HG03060 (cell line): ENCODE results near the gene CACNA1H.
"Not testable (repeated sequence)": the region's sequence is repeated elsewhere in the genome, so short reads cannot be mapped to it uniquely, and the experiment has no call there.

Experiments
- ATAC-seq: cut with Tn5 transposase; IDR thresholded peaks from one replicate; pipeline ENCODE4 v1.9.1; 2021; ENCODE audit warnings: low read depth, moderate number of reproducible peaks; ENCODE audit not compliant: unreplicated experiment

CACNA1H gene

GRCh38 chr16:1221628-1222552 lies 69.0 kb downstream of the CACNA1H start:
- ATAC-seq = no peak

DNA sequence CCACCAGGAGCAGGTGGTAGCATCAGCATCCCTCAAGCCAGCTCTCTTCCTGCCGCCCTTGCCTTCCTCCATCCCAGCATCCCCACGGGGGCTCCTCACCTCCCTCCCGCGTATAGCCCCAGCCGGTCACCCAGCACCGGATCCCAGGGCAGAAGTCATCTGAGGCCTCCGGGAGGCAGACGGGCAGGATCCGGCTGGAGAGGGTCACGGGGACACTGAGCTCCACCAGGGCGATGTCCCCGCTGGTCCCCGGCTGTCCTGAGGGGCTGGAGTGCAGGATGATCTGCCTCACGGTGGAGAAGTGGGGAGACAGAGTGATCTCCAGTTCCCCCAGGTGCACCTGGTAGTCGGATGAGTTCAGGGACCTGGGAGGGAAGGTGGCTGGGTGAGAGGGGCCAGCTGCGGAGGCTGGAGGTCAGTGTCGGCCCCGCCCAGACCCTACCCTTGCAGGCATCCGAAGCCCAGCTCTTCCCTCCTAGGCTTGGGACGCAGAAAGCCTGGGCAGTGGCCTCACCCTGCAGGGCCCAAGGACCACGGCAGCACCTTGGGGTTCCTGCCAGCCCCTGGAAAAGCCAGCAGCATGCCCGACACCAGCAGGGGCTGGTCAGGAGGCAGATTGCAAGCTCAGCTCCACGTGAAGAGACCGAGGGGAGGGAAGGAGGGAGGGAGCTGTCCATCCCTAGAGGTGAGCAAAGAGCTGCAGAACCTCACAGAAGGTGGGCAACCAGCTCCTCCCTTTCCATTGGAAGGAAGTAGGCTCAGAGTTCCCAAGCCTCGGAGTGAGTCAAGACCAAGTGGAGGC lies 69.8 kb downstream of the CACNA1H start:
- no peak for ATAC-seq

DNA sequence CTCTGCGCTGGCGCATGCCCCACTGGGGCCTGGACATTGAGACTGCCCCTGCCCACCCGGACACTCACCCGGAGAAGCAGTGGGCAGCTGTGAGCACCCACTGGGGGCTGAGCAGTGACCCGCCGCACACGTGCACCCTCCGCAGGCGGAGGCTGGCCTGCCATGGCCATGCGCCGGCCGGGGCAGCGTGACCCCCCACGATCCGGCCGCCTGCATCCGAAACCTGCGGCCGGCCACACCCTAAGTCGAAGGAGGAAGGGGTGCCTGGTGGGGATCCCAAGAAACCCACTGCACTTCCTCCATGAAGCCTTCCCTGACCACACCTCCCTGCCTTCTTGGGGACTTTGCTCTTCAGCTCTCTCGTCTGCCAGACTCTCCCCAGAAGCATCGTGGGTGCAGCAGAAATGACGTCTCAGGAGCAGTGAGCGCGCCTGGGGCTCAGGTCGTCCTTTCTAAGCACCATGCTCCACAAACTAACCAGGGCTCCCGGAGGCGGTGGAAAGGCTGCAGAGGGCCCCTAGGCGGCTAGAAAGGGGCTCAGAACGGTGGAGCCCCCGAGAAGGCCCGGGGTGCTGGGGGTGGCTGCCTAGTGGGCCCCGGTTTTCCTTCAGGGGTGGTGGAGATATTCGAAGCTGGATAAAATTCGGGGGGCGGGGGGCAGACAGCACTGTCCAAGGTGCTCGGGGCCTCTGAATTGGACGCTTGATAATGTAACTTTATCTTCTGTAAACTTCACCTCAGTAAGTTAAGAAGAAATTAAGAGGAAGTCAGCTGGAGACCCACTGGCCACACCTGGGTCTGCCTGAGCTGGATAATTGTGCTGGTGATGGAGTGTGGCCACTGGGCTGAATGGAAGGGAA lies 70.7 kb downstream of the CACNA1H start:
- no peak for ATAC-seq

GRCh38 chr16:1224558-1224957 lies 71.7 kb downstream of the CACNA1H start:
- ATAC-seq = no peak

- no peak for ATAC-seq
Observed at GRCh38 chr16:1225051-1225451, 72.1 kb downstream of the CACNA1H start, which contains the start of gene TPSG1. TSS of gene TPSG1 (minus strand) at chr16:1225268. CDS start at chr16:1225252, 16 bp downstream.

- not testable (repeated sequence) for ATAC-seq
Observed at GRCh38 chr16:1225728-1226311, 72.9 kb downstream of the CACNA1H start.

DNA sequence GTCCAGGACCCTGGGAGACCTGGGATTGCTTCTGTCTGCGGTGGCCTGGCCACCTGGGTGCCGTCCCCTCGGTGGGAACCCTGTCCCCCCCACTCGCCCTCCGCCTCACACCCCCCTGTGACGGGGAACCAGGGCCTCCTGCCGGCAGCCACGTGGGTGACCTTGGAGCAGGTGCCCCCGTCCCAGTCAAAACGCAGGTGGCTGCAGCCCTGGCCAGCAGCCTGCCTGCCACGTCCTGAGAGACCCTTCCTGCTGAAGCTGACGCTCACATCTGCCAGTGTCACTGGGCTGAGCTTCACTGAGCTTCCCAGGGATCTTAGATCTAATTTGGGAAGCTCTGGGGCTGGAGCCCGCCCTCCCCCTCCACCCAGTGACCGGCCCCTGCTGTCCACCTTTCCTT lies 73.8 kb downstream of the CACNA1H start:
- not testable (repeated sequence) for ATAC-seq

DNA sequence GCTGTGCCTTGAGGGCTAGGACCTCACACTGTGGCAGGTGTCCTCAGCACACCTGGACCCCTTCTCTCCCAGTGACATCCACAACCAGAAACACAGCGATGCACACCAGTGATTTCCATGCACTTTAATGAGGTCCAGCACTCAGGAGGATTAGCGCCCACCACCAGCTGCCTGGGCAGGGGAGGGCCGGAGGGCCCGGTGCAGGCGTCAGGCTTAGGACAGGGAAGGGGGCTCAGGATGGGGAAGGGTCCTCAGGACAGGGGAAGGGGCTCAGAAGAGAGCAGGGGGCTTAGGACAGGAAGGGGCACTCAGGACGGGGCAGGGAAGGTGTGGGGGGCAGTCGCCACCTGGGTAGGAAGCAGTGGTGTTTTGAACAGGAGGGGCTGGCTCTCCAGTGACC lies 75.3 kb downstream of the CACNA1H start:
- ATAC-seq = not testable (repeated sequence)

- not testable (repeated sequence) for ATAC-seq
Observed at GRCh38 chr16:1229476-1229875, 76.6 kb downstream of the CACNA1H start.

DNA sequence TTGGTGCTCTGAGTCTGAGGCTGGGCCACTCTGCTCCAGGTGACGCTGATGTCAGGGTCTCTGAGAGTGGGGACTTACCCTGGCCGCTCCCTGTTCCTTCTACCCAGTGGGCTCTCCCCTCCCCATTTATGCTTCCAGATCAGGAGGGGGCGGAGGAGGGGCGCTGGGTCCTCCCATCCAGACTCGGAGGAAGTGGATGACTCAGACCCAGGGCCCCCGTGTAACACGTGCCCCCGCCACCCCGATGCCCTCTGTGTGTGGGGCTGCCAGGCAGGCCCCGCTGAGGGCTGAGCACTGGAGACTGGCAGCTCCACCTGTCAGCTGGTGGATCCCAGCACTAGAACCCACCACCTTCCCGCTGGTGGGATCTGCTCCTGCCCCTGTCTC lies 77.2 kb downstream of the CACNA1H start, which contains the start of gene TPSB2:
TPSB2 (minus strand) TSS at position 101 of the 387 bp plus-strand sequence. CDS start 233 bp downstream, outside the sequence.
- not testable (repeated sequence) for ATAC-seq

- ATAC-seq = not testable (repeated sequence)
Observed at GRCh38 chr16:1230471-1231212, 77.7 kb downstream of the CACNA1H start.

DNA sequence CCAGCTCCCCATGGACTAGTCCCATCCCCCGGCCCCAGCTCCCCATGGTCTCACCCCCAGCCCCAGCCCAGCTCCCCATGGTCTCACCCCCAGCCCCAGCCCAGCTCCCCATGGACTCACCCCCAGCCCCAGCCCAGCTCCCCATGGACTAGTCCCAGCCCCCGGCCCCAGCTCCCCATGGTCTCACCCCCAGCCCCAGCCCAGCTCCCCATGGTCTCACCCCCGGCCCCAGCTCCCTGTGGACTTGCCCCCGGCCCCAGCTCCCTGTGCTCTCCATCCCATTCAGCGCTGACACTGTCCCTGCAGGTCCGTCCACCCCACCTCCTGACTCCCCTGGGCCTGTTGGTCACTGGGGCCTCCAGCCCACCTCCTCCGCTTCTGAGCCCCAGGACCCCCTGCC lies 78.4 kb downstream of the CACNA1H start:
- ATAC-seq = not testable (repeated sequence)

DNA sequence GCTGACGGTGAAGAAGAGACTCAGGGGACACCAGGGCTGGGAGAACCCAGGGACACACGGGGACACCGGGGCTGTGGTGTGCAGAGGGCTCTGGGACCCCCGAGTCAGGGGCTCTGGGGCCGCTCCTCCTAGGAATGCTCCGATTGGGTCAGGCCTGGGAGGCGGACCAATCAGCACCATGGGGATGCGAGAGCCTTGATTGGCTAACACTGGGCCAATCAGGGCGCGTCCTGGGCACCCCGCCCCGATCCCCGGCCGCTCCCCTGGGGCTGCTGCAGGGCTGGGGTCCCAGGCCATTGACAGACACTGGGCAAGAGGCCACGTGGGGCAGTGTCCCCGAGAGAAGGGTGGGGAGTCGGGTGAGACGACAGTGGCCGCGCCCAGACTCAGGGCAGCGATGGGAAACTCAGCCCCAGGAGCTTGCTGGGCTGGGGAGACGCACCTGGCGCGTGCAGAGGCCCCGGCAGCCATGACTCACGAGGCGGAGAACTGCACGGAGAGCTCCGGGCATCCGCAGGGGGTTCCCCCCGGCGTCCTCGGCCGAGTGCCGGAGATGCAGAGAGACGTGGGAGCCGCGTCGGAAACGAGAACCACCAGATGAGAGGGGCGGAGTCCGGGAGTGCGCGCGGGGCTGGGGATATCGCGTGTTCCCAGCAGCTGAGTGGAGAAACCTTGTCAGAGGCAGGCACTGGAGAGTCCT lies 79.3 kb downstream of the CACNA1H start:
- not testable (repeated sequence) for ATAC-seq

DNA sequence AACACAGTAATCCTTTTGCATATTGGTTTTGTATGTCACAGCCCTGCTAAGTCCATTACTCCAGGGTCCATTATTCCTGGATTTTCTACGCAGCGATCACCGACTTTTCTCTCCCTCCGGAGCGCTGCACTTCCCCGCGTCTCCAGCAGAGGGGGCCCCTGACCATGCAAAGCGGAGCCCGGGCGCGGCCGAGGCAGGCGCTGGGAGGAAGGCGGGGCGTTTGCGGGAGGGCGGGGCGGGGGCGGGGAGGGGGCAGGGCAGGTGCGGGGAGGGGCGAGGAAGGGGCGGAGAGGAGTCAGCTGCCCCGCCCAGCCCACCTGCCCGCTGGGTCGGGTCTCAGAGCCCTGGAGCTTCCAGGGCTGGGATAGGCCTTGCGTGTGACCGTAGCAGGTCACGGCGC lies 83.8 kb downstream of the CACNA1H start:
- ATAC-seq = not testable (repeated sequence)

- ATAC-seq = no peak
Observed at GRCh38 chr16:1237990-1238389, 85.1 kb downstream of the CACNA1H start.

DNA sequence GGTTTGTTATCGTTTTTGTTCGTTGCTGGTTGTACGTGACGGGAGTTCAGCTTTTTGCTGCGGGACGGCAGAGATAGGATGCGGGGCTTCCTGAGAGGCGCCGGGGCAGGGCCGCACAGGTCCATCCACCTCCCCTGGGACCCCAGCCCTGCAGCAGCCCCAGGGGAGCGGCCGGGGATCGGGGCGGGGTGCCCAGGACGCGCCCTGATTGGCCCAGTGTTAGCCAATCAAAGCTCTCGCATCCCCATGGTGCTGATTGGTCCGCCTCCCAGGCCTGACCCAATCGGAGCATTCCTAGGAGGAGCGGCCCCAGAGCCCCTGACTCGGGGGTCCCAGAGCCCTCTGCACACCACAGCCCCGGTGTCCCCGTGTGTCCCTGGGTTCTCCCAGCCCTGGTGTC lies 86.0 kb downstream of the CACNA1H start:
- not testable (repeated sequence) for ATAC-seq

- not testable (repeated sequence) for ATAC-seq
Observed at GRCh38 chr16:1239575-1239974, 86.7 kb downstream of the CACNA1H start.

DNA sequence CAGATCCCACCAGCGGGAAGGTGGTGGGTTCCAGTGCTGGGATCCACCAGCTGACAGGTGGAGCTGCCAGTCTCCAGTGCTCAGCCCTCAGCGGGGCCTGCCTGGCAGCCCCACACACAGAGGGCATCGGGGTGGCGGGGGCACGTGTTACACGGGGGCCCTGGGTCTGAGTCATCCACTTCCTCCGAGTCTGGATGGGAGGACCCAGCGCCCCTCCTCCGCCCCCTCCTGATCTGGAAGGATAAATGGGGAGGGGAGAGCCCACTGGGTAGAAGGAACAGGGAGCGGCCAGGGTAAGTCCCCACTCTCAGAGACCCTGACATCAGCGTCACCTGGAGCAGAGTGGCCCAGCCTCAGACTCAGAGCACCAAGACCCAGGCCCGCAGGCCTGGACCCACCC lies 87.5 kb downstream of the CACNA1H start, which contains the start of gene TPSAB1:
TPSAB1 (plus strand) TSS at position 270 of the 400 bp plus-strand sequence. CDS start 234 bp downstream, outside the sequence.
- not testable (repeated sequence) for ATAC-seq
